Gastroesophageal sphincter (tissue), 4 donors: ENCODE data around the gene IL2RG. TPM values are rescaled to one million over a fixed set of nuclear protein-coding genes. Genes with fewer than 3 reads are reported as not detected.

Experiments
- ATAC-seq: fragments of 150-250 bp; one replicate; pipeline ENCODE4 v1.9.1; 2016; ENCODE audit warnings: mild to moderate bottlenecking, moderate library complexity
- H3K27ac ChIP-seq, 4 donors: fragments of 200-600 bp; sonication (generic) in 3 of 4; 1 replicate in 3 of 4; 2 replicates in 1 of 4; pipeline ENCODE4 v1.5.1; 2016 to 2019
- H3K27me3 ChIP-seq: fragments of 200-600 bp; sonication (generic); one replicate; pipeline ENCODE4 v1.5.1; 2019
- H3K36me3 ChIP-seq, 2 donors: fragments of 200-600 bp; sonication (generic); one replicate each; pipeline ENCODE4 v1.5.1; 2019; ENCODE audit warnings: control low read depth in 1 of 2
- H3K4me1 ChIP-seq, 3 donors: fragments of 200-600 bp; sonication (generic); 1 replicate in 2 of 3; 2 replicates in 1 of 3; pipeline ENCODE4 v1.5.1; 2016 to 2019; ENCODE audit warnings: control low read depth in 2 of 3
- H3K4me3 ChIP-seq, 2 donors: fragments of 200-600 bp; sonication (generic); one replicate each; pipeline ENCODE4 v1.5.1; 2019; ENCODE audit warnings: mild to moderate bottlenecking in 1 of 2, moderate library complexity in 1 of 2
- H3K9me3 ChIP-seq, 3 donors: fragments of 200-600 bp; sonication (generic); one replicate each; pipeline ENCODE4 v1.5.1; 2017 to 2019; ENCODE audit warnings: control low read depth in 2 of 3
- EP300 ChIP-seq: sonication (generic); formaldehyde crosslinking; IDR thresholded peaks from one replicate; pipeline ENCODE4 v1.6.1; 2017; ENCODE audit warnings: antibody characterized with exemption, mild to moderate bottlenecking
- POLR2A ChIP-seq, 2 donors: fragments of 450-650 bp; IDR thresholded peaks; one replicate each; pipeline ENCODE4 v1.6.1; 2017; ENCODE audit warnings: antibody characterized with exemption in 2 of 2, mild to moderate bottlenecking in 2 of 2, moderate library complexity in 1 of 2
- POLR2AphosphoS5 ChIP-seq: sonication (generic); formaldehyde crosslinking; IDR thresholded peaks from one replicate; pipeline ENCODE4 v1.6.1; 2017; ENCODE audit warnings: antibody characterized with exemption
- WGBS, 2 donors: methylation state at CpG; one replicate each; pipeline ENCODE4 v1.1.5; 2018; ENCODE audit warnings: low coverage in 1 of 2; 5-methylcytosine and 5-hydroxymethylcytosine counted together
- total RNA-seq, 4 donors: library from RNA; depleted of rRNA; stranded (reverse); fragments of >200 nt; gene quantifications; one replicate each; pipeline ENCODE4 v1.1.0, GENCODE V29; 2016
- TF ChIP-seq, protein P1 (sequence below), 4 experiments: fragments of 200-600 bp in 2 of 4; fragments of 450-650 bp in 2 of 4; sonication (generic) in 1 of 4; IDR thresholded peaks; one replicate each; pipeline ENCODE4 v1.5.1; 2017 to 2019; ENCODE audit warnings: antibody characterized with exemption in 4 of 4, mild to moderate bottlenecking in 2 of 4, moderate library complexity in 2 of 4

IL2RG gene
- total RNA-seq, 4 donors from 2014 or later = 0.62 to 6.3 (median 3.7) TPM

DNA sequence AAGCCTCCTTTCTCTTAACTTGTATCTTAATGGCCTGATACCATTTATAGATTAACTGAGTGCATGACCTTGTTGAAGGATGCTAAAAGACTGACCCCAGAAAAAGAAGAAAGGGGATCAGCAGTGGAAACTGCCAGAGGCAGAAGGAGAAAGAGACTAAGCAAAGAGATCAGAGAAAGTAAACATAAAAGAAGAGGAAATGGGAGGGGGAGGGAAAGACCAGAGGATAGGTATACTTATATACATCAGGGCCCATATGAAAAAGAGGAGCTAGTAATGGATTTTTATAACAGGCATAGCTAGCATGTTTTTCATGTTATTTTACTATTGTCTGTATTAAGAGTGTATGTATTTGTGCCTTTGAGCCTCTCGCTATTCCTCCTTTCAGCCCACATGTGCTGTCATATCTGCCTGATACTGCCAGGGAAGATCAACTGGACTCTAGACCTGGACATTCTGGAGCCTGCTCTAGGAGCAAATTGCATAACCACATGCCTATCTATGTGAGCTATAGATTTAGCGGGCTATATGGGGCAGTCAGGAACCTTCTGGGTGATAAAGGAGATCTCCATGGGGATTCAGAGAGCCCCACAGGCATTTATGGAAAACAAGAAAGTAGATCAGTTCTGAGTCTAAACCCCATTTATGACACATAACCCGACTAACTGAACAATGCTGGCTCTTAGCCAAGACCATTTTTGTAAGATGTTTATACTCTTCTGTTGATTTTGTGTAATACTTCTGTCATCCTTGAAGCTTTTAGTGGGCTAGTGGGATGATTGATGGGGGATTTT, 29.9 kb downstream of the IL2RG start:
- WGBS, 2 donors = 35 to 39% methylated on average over 2 to 3 of the region's 3 CpGs
- Histone ChIP-seq H3K9me3 (no peaks in the 10 kb centered on the region), H3K27me3 (no peaks in the 10 kb centered on the region), H3K27ac (no peak overlapping the region), H3K4me3 (no peak overlapping the region), H3K4me1 (no peaks in the 10 kb centered on the region), H3K36me3 (no peaks in the 10 kb centered on the region)
- no peak for ATAC-seq
- TF ChIP-seq EP300 = no peak

GRCh38 chrX:71070531-71070930, 40.8 kb downstream of the IL2RG start:
- Histone ChIP-seq H3K36me3 (no peaks in the 10 kb centered on the region), H3K9me3 (no peaks in the 10 kb centered on the region), H3K4me1 (peaks cover 0 to 18% (median 0%) of the 10 kb centered on the region in 3 donors), H3K27me3 (no peaks in the 10 kb centered on the region), H3K4me3 (no peak overlapping the region), H3K27ac (no peak overlapping the region)
- no peak for ATAC-seq
- WGBS, 2 donors = 57 to 63% methylated on average over 5 of the region's 5 CpGs
- TF ChIP-seq POLR2AphosphoS5 (no peak), EP300 (no peak), POLR2A (IDR thresholded peaks at IDR 0.05) (no peak)
- TF ChIP-seq, protein P1, sequence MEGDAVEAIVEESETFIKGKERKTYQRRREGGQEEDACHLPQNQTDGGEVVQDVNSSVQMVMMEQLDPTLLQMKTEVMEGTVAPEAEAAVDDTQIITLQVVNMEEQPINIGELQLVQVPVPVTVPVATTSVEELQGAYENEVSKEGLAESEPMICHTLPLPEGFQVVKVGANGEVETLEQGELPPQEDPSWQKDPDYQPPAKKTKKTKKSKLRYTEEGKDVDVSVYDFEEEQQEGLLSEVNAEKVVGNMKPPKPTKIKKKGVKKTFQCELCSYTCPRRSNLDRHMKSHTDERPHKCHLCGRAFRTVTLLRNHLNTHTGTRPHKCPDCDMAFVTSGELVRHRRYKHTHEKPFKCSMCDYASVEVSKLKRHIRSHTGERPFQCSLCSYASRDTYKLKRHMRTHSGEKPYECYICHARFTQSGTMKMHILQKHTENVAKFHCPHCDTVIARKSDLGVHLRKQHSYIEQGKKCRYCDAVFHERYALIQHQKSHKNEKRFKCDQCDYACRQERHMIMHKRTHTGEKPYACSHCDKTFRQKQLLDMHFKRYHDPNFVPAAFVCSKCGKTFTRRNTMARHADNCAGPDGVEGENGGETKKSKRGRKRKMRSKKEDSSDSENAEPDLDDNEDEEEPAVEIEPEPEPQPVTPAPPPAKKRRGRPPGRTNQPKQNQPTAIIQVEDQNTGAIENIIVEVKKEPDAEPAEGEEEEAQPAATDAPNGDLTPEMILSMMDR (IDR thresholded peaks at IDR 0.05) = no peak

- H3K27ac ChIP-seq = peak within 1 kb of the TSS; percentile 80 to 88 (median 84)
- WGBS, 2 donors = 5 to 27% methylated on average over 4 to 7 of the region's 73 CpGs
- peak; percentile 99 for ATAC-seq
- H3K27me3 ChIP-seq = no peaks in the 10 kb centered on the region
- no peaks in the 10 kb centered on the region for H3K9me3 ChIP-seq
- H3K4me1 ChIP-seq = peaks cover 0 to 20% (median 0%) of the 10 kb centered on the region in 3 donors
- no peaks in the 10 kb centered on the region for H3K36me3 ChIP-seq
- peak within 1 kb of the TSS; percentile 64 to 82 for H3K4me3 ChIP-seq
- TF ChIP-seq, protein P1 (IDR thresholded peaks at IDR 0.05) = peak in 2 of 4 experiments; percentile 45 to 68
- peak; percentile 2 to 29 for TF ChIP-seq POLR2A (IDR thresholded peaks at IDR 0.05)
- no peak for TF ChIP-seq EP300
Measured at GRCh38 chrX:71068044-71068918, 43.1 kb downstream of the IL2RG start, which contains the start of gene SNX12. Gene SNX12 (minus strand): TSS chrX:71068334. CDS start chrX:71068306, 28 bp downstream.

DNA sequence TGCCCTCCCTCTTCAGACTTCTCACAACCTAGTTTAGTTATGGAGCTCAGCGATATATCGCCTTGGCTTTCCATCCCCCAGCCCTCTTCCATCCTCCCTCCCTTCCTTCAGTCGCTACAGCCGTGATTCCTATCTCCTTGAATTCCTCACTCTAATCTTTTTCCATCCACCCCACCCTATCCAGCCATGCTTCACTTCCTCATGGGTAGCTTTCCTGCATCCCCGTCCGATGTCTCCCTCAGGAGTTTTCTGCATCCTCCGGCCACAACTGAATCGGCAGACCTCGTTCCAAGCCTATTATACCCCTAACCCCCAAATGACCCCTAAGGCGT, 43.7 kb downstream of the IL2RG start:
- WGBS, 2 donors = 0 to 17% methylated on average over 4 to 8 of the region's 10 CpGs
- Histone ChIP-seq H3K36me3 (peaks cover 0 to 1% of the 10 kb centered on the region in 2 donors), H3K4me1 (peaks cover 0 to 20% (median 0%) of the 10 kb centered on the region in 3 donors), H3K4me3 (peak overlapping the region; percentile 64), H3K27ac (peak overlapping the region; percentile 44 to 88 (median 84)), H3K27me3 (no peaks in the 10 kb centered on the region), H3K9me3 (no peaks in the 10 kb centered on the region)
- peak; percentile 1 for ATAC-seq
- TF ChIP-seq POLR2A (IDR thresholded peaks at IDR 0.05) (no peak), POLR2AphosphoS5 (no peak), EP300 (no peak)
- TF ChIP-seq, protein P1 (IDR thresholded peaks at IDR 0.05) = no peak

DNA sequence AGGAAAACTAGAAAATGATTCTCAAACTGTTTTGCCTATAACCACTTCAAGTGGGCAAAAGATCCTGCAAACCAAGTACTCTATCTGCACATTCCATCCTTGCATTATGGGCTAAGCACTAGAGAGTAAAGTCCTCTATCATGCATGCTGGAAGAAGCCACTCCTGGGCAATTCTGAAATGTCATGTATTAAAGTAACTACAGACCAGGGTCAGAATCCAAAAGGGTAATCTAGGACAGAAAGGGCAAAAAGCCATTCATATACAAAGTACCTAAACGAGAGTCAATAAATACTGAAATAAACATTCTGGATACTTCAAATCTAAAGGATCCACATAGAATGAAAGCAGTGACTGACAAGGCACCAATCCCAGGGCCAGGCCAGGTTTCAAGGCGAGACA, 44.3 kb downstream of the IL2RG start:
- no peak for TF ChIP-seq POLR2AphosphoS5
- TF ChIP-seq POLR2A (IDR thresholded peaks at IDR 0.05) = no peak
- TF ChIP-seq, protein P1 (IDR thresholded peaks at IDR 0.05) = no peak
- TF ChIP-seq EP300 = no peak
- Histone ChIP-seq H3K4me1 (peaks cover 0 to 20% (median 0%) of the 10 kb centered on the region in 3 donors), H3K36me3 (peaks cover 0 to 7% of the 10 kb centered on the region in 2 donors), H3K27me3 (no peaks in the 10 kb centered on the region), H3K27ac (peak overlapping the region; percentile 44 to 88 (median 84)), H3K9me3 (no peaks in the 10 kb centered on the region), H3K4me3 (peak overlapping the region; percentile 64)
- ATAC-seq = no peak
- WGBS, 2 donors = 10 to 20% methylated on average over 1 to 2 of the region's 2 CpGs
